K562 (cell line): ENCODE data around the gene CCDC169. TPM values are rescaled to one million over a fixed set of nuclear protein-coding genes. Genes with fewer than 3 reads are reported as not detected.

Experiments
- ATAC-seq: fragments of 200-7000 bp; cut with Tn5 transposase; 3 replicates; pipeline ENCODE4 v1.9.1; 2020; ENCODE audit warnings: moderate library complexity
- BruUV-seq: library from RNA; stranded (reverse); fragments of 400-500 nt; replicated peaks from 2 replicates; lab custom pipeline; 2021; lab: Mats Ljungman, UMichigan
- CTCF ChIA-PET: fragments of 300-600 bp; formaldehyde crosslinking; extraction: SDS; loops from one replicate; lab custom pipeline; 2021; ENCODE audit warnings: low intra/inter-chr PET ratio; lab: Yijun Ruan, JAX
- POLR2A ChIA-PET: fragments of 300-600, 350-650 bp; sonication (Branson Sonifier 250); formaldehyde crosslinking; extraction: SDS; loops from one replicate; lab custom pipeline; 2021; ENCODE audit warnings: antibody characterized with exemption, inconsistent platforms; lab: Yijun Ruan, JAX
- DNase-seq, 4 experiments: peaks; one replicate each; pipeline versions ENCODE4 v3.0.0 to v3.0.0-alpha.2; 2011 to 2018; ENCODE audit warnings: low spot score in 3 of 4, mixed read lengths in 3 of 4; ENCODE audit errors: extremely low read depth in 1 of 4
- FAIRE-seq: peaks from 2 replicates; lab custom pipeline; 2011; peaks lifted over from hg19 to GRCh38; lab: Jason Lieb, UNC
- H2AFZ ChIP-seq: 2 replicates; pipeline ENCODE4 v1.6.0; 2011; ENCODE audit warnings: low read depth, low read length, control low read depth, inconsistent platforms
- H3K27ac ChIP-seq: fragments of 200-600 bp; 3 replicates; pipeline ENCODE4 v1.8.0; 2011; ENCODE audit warnings: low read depth, mild to moderate bottlenecking, control low read depth, inconsistent platforms, low read length, moderate library complexity, mixed read lengths; ENCODE audit errors: extremely low read depth
- H3K27me3 ChIP-seq, 2 experiments: fragments of 300-600 bp in 1 of 2; 2 replicates in 1 of 2; 3 replicates in 1 of 2; pipeline versions ENCODE4 v1.6.0 to v1.8.0; 2011; ENCODE audit warnings: inconsistent platforms in 2 of 2, low read length in 2 of 2, mild to moderate bottlenecking in 1 of 2, mixed read lengths in 1 of 2, moderate library complexity in 1 of 2; ENCODE audit not compliant: control insufficient read depth in 2 of 2, insufficient read depth in 2 of 2
- H3K36me3 ChIP-seq: fragments of 300-600 bp; 3 replicates; pipeline ENCODE4 v1.8.0; 2011; ENCODE audit warnings: mild to moderate bottlenecking, low read length, inconsistent platforms; ENCODE audit not compliant: control insufficient read depth, insufficient read depth
- H3K4me1 ChIP-seq, 2 experiments: fragments of 200-600 bp in 1 of 2; replicated peaks in 1 of 2; 2 replicates in 1 of 2; 3 replicates in 1 of 2; pipeline versions ENCODE4 v1.5.1 to v1.8.0; 2011; ENCODE audit warnings: inconsistent platforms in 2 of 2, low read length in 2 of 2, mild to moderate bottlenecking in 1 of 2, mixed read lengths in 1 of 2, moderate library complexity in 1 of 2; ENCODE audit not compliant: control insufficient read depth in 2 of 2, insufficient read depth in 2 of 2
- H3K4me2 ChIP-seq: 2 replicates; pipeline ENCODE4 v1.6.1; 2011; ENCODE audit warnings: low read length, control low read depth, inconsistent platforms, mixed read lengths; ENCODE audit not compliant: insufficient read depth
- H3K4me3 ChIP-seq: fragments of 200-600 bp; sonication (generic), shearing (Covaris generic); 2 replicates; pipeline ENCODE4 v1.5.1; 2016; ENCODE audit warnings: control low read depth, inconsistent platforms
- H3K79me2 ChIP-seq: fragments of 200-600 bp; 3 replicates; pipeline ENCODE4 v1.8.0; 2011; ENCODE audit warnings: low read length, inconsistent platforms; ENCODE audit not compliant: control insufficient read depth, insufficient read depth
- H3K9ac ChIP-seq, 2 experiments: 2 replicates each; pipeline versions ENCODE4 v1.6.0 to v1.6.1; 2011; ENCODE audit warnings: low read depth in 2 of 2, low read length in 2 of 2, control low read depth in 1 of 2, inconsistent platforms in 1 of 2, mild to moderate bottlenecking in 1 of 2, mixed read lengths in 1 of 2; ENCODE audit not compliant: insufficient read depth in 1 of 2
- H3K9me1 ChIP-seq: one replicate; pipeline ENCODE4 v1.6.0; 2011; ENCODE audit warnings: inconsistent platforms, mild to moderate bottlenecking, low read length, moderate library complexity; ENCODE audit not compliant: control insufficient read depth, insufficient read depth
- H3K9me3 ChIP-seq: replicated peaks from 2 replicates; pipeline ENCODE4 v1.5.1; 2011; ENCODE audit warnings: low read depth, low read length, inconsistent platforms; ENCODE audit not compliant: control insufficient read depth, insufficient read depth
- H4K20me1 ChIP-seq: replicated peaks from 2 replicates; pipeline ENCODE4 v1.6.1; 2011; ENCODE audit warnings: low read length, inconsistent platforms, mixed read lengths; ENCODE audit not compliant: control insufficient read depth, insufficient read depth
- ATF1 ChIP-seq, 2 experiments: fragments of 450-650 bp in 1 of 2; IDR thresholded peaks; 2 replicates each; pipeline ENCODE4 v1.6.1; 2016; ENCODE audit warnings: missing compliant biosample characterization in 1 of 2, missing genetic modification characterization in 1 of 2
- BCL6 ChIP-seq: fragments of 250-450 bp; sonication (Bioruptor Pico); IDR thresholded peaks from 2 replicates; pipeline ENCODE4 v1.4.0; 2020
- C11orf30 ChIP-seq: fragments of 450-650 bp; IDR thresholded peaks from 2 replicates; pipeline ENCODE4 v1.6.1; 2016; ENCODE audit warnings: low read depth, mild to moderate bottlenecking
- MAFF ChIP-seq: IDR thresholded peaks from 2 replicates; pipeline ENCODE4 v1.6.1; 2012; ENCODE audit warnings: low read length, improper control_type of control experiment
- MAFG ChIP-seq: fragments of 450-650 bp; conservative IDR thresholded peaks from 2 replicates; pipeline ENCODE4 v1.6.1; 2016; ENCODE audit warnings: missing genetic modification characterization, missing compliant biosample characterization
- MAFK ChIP-seq: IDR thresholded peaks from 2 replicates; pipeline ENCODE4 v1.6.1; 2011; ENCODE audit warnings: low read length, improper control_type of control experiment
- NEUROD1 ChIP-seq: fragments of 150-350 bp; IDR thresholded peaks from 2 replicates; pipeline ENCODE4 v1.6.1; 2014; ENCODE audit warnings: borderline replicate concordance, low read length, low read depth; ENCODE audit not compliant: partially characterized antibody
- RBM22 ChIP-seq: fragments of 200-400 bp; formaldehyde crosslinking; IDR thresholded peaks from 2 replicates; pipeline ENCODE4 v1.6.1; 2018; ENCODE audit warnings: low read length, low read depth; ENCODE audit not compliant: poor library complexity, severe bottlenecking
- SMARCE1 ChIP-seq: fragments of 450-650 bp; IDR thresholded peaks from 2 replicates; pipeline ENCODE4 v1.7.1; 2016; ENCODE audit warnings: mild to moderate bottlenecking
- ZNF316 ChIP-seq: fragments of 450-650 bp; IDR thresholded peaks from 2 replicates; pipeline ENCODE4 v1.6.1; 2016
- ZNF584 ChIP-seq: fragments of 200-800 bp; sonication (Bioruptor generic); IDR thresholded peaks from 2 replicates; pipeline ENCODE4 v1.6.1; 2016; ENCODE audit warnings: low read depth, mild to moderate bottlenecking, missing genetic modification characterization, missing compliant biosample characterization
- ZNF780A ChIP-seq: fragments of 250-450 bp; sonication (Bioruptor Pico); IDR thresholded peaks from 2 replicates; pipeline ENCODE4 v1.5.0; 2021; ENCODE audit warnings: mild to moderate bottlenecking
- WGBS: fragments of 100-300 bp; shearing (Covaris generic); methylation state at CpG from one replicate; pipeline ENCODE4 v1.1.6; 2016; ENCODE audit warnings: low coverage, mixed read lengths; ENCODE audit not compliant: insufficient coverage; ENCODE audit errors: missing lambda C conversion rate; 5-methylcytosine and 5-hydroxymethylcytosine counted together
- in situ Hi-C: fragments of 300-500 bp; cut with MboI; formaldehyde crosslinking; loops from 4 replicates; pipeline ENCODE4 v1.15.0; 2018; ENCODE audit warnings: inconsistent platforms, mixed read lengths
- intact Hi-C: fragments of 100-400 bp; cut with micrococcal nuclease; formaldehyde crosslinking; loops from 2 replicates; pipeline ENCODE4 v1.14.2; 2022
- polyA plus RNA-seq, 8 experiments: library from polyadenylated mRNA; depleted of rRNA in 4 of 8; stranded (reverse) in 5 of 8; unstranded in 3 of 8; fragments of >200 nt; fragmentation: Nextera tagmentation in 2 of 8; fragmentation: Illumina TruSeq in 1 of 8; extraction: Ambion mirVana in 2 of 8; extraction: Trizol in 1 of 8; gene quantifications; 2 replicates each; pipeline versions ENCODE4 v1.2.1 to v1.2.3, GENCODE V29; 2011 to 2014; ENCODE audit warnings: inconsistent platforms in 1 of 8, missing spikeins in 1 of 8
- total RNA-seq, 7 experiments: library from RNA; depleted of rRNA in 6 of 7; stranded (reverse); fragments of >200 nt in 6 of 7; fragmentation: Illumina TruSeq in 2 of 7; extraction: Trizol in 2 of 7; gene quantifications; 2 replicates each; pipeline versions ENCODE4 v1.2.1 to v1.2.3, GENCODE V29; 2011 to 2021; ENCODE audit warnings: low replicate concordance in 1 of 7
- TF ChIP-seq, protein P1 (sequence below): fragments of 250-450 bp; sonication (Bioruptor Pico); IDR thresholded peaks from 2 replicates; pipeline ENCODE4 v1.4.0; 2020; ENCODE audit warnings: mild to moderate bottlenecking, moderate library complexity
- TF ChIP-seq, protein P2 (sequence below), 2 experiments: IDR thresholded peaks; 2 replicates each; pipeline ENCODE4 v1.6.1; 2012; ENCODE audit warnings: improper control_type of control experiment in 2 of 2, low read depth in 2 of 2, low read length in 2 of 2, borderline replicate concordance in 1 of 2

CCDC169 gene
- total and polyA plus RNA-seq, 9 of the 15 experiments (the other 6 are each of a cell fraction or from before 2014, with no cell fraction given): 6.8 to 22.0 (median 12.4) TPM

DNA sequence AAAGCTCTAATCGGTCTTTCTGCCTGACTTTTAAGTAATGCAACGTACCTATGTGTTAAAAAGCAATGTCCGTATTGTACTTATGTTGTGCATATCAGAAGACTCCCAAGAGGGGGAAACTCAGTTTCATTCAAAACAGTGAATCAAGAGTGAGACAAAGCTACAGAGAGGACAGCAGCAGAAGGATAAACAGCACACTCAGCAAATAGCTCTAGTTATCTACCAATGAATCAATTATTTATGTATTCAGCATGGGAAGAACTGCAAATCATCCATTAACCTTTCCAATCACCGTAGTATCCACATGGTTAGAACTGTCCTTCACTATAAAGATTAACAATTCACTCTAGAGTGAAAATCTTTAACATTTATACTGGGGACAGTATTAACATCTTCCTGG, 46.6 kb downstream of the CCDC169 start:
- H3K4me1 ChIP-seq: no peaks in the 10 kb centered on the region
- in situ Hi-C loops (no loop called here), intact Hi-C loops (no loop called here)
- H3K9ac ChIP-seq: no peak overlapping the region
- no peak for FAIRE-seq
- ATAC-seq: no peak
- H3K9me1 ChIP-seq: no peaks in the 10 kb centered on the region
- no peaks in the 10 kb centered on the region for H4K20me1 ChIP-seq
- H3K36me3 ChIP-seq: peaks cover 7% of the 10 kb centered on the region; the same call in 1 of the 3 replicates
- POLR2A ChIA-PET: interaction anchor here (0.6 kb wide), 1 partner anchor 227 kb away, joined by 3 read pairs; no protein-coding TSS in a partner anchor
- no peaks in the 10 kb centered on the region for H3K79me2 ChIP-seq
- no peaks in the 10 kb centered on the region for H3K9me3 ChIP-seq
- no peaks in the 10 kb centered on the region for H3K27me3 ChIP-seq
- 82% methylated on average over 4 of the region's 4 CpGs for whole genome bisulfite sequencing
- CTCF ChIA-PET: no interaction called here
- DNase-seq: no peak
- H3K4me2 ChIP-seq: no peak overlapping the region
- TF ChIP-seq MAFF: peak; percentile 54
- no peak for TF ChIP-seq SMARCE1
- peak; percentile 69 for TF ChIP-seq ZNF316
- TF ChIP-seq MAFG (tag): peak; percentile 40; the same call in 1 of the 2 replicates
- no peak for TF ChIP-seq NEUROD1
- TF ChIP-seq MAFK: peak; percentile 64
- TF ChIP-seq C11orf30: 0 out of 2 replicates have a peak, but pooled peaks have one; percentile 28
- no peak overlapping the region for H2AFZ ChIP-seq
- no peak overlapping the region for H3K27ac ChIP-seq
- H3K4me3 ChIP-seq: no peak overlapping the region
- no TSS peak for BruUV-seq

DNA sequence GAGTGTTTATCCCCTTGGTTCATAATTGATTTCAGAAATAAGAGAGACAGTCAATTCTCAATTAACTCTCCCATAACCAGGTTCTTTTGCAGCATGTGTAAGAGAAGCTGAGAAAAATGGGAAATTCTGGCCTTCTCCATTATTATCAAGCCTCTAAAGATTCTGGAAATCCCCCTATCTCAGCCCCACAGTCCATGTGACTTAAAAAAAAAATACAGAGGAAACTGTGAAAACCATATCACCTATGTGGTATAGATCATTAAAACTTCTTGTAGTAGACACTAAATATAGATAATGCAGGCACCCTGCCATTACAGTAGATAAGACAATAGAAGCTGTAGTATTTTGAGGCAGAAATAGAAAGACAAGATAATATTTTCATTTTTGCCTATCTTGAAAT, 48.9 kb downstream of the CCDC169 start:
- Histone ChIP-seq H3K79me2 (no peaks in the 10 kb centered on the region), H3K9me3 (no peaks in the 10 kb centered on the region), H4K20me1 (no peaks in the 10 kb centered on the region), H3K9me1 (no peaks in the 10 kb centered on the region), H3K4me3 (no peak overlapping the region), H3K27ac (no peak overlapping the region), H2AFZ (no peak overlapping the region), H3K9ac (no peak overlapping the region), H3K4me1 (no peaks in the 10 kb centered on the region), H3K4me2 (no peak overlapping the region), H3K36me3 (peaks cover 7% of the 10 kb centered on the region; the same call in 1 of the 3 replicates), H3K27me3 (no peaks in the 10 kb centered on the region)
- ChIA-PET POLR2A (no interaction called here), CTCF (no interaction called here)
- no peak for DNase-seq
- in situ Hi-C loops (no loop called here), intact Hi-C loops (no loop called here)
- no TSS peak for BruUV-seq
- FAIRE-seq: no peak
- ATAC-seq: no peak
- TF ChIP-seq, protein P1, sequence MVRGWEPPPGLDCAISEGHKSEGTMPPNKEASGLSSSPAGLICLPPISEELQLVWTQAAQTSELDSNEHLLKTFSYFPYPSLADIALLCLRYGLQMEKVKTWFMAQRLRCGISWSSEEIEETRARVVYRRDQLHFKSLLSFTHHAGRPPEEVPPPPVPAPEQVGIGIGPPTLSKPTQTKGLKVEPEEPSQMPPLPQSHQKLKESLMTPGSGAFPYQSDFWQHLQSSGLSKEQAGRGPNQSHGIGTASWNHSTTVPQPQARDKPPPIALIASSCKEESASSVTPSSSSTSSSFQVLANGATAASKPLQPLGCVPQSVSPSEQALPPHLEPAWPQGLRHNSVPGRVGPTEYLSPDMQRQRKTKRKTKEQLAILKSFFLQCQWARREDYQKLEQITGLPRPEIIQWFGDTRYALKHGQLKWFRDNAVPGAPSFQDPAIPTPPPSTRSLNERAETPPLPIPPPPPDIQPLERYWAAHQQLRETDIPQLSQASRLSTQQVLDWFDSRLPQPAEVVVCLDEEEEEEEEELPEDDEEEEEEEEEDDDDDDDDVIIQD (CRISPR knock-in tag): no peak
- TF ChIP-seq ZNF780A (CRISPR knock-in tag): no peak
- TF ChIP-seq, protein P2, sequence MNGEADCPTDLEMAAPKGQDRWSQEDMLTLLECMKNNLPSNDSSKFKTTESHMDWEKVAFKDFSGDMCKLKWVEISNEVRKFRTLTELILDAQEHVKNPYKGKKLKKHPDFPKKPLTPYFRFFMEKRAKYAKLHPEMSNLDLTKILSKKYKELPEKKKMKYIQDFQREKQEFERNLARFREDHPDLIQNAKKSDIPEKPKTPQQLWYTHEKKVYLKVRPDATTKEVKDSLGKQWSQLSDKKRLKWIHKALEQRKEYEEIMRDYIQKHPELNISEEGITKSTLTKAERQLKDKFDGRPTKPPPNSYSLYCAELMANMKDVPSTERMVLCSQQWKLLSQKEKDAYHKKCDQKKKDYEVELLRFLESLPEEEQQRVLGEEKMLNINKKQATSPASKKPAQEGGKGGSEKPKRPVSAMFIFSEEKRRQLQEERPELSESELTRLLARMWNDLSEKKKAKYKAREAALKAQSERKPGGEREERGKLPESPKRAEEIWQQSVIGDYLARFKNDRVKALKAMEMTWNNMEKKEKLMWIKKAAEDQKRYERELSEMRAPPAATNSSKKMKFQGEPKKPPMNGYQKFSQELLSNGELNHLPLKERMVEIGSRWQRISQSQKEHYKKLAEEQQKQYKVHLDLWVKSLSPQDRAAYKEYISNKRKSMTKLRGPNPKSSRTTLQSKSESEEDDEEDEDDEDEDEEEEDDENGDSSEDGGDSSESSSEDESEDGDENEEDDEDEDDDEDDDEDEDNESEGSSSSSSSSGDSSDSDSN (IDR thresholded peaks at IDR 0.05; ENCODE audit: borderline replicate concordance in 1 of 2, low read depth in 2 of 2, low read length in 2 of 2): no peak
- TF ChIP-seq ATF1 (CRISPR knock-in tag; IDR thresholded peaks at IDR 0.05): no peak
- TF ChIP-seq ATF1 (tag; IDR thresholded peaks at IDR 0.05): no peak
- no peak for TF ChIP-seq BCL6 (CRISPR knock-in tag)
- no peak for TF ChIP-seq RBM22
- TF ChIP-seq ZNF584 (CRISPR knock-in tag): no peak
